Right atrium auricular region (tissue), 2 donors: ENCODE measurements around the gene WNK1. TPM values are rescaled to one million over a fixed set of nuclear protein-coding genes. Genes with fewer than 3 reads are reported as not detected.
A peak's percentile ranks its signal among the peaks of the same experiment; 100 is the strongest.

ENCODE experiments used
- DNase-seq: peaks from one replicate; pipeline ENCODE4 v3.0.0-alpha.2; 2019; ENCODE audit warnings: low spot score
- H3K27ac ChIP-seq, 2 donors: fragments of 200-600 bp; sonication (generic); 1 replicate in 1 of 2; 2 replicates in 1 of 2; pipeline ENCODE4 v1.5.1; 2016 to 2019
- H3K27me3 ChIP-seq, 2 donors: fragments of 200-600 bp; sonication (generic); one replicate each; pipeline versions ENCODE4 v1.5.1 to v1.6.0; 2017 to 2019
- H3K36me3 ChIP-seq: fragments of 200-600 bp; sonication (generic); one replicate; pipeline ENCODE4 v1.5.1; 2016
- H3K4me1 ChIP-seq, 2 donors: fragments of 200-600 bp; sonication (generic); one replicate each; pipeline versions ENCODE4 v1.5.1 to v1.6.0; 2017 to 2019
- H3K4me3 ChIP-seq, 2 donors: fragments of 200-600 bp; sonication (generic); 1 replicate in 1 of 2; 2 replicates in 1 of 2; pipeline ENCODE4 v1.5.1; 2017 to 2019; ENCODE audit warnings: mild to moderate bottlenecking in 1 of 2, moderate library complexity in 1 of 2
- H3K9me3 ChIP-seq, 2 donors: fragments of 200-600 bp; sonication (generic); one replicate each; pipeline ENCODE4 v1.5.1; 2019
- total RNA-seq, 2 donors: library from RNA; depleted of rRNA; stranded (reverse); fragments of >200 nt; gene quantifications; one replicate each; pipeline ENCODE4 v1.1.0, GENCODE V29; 2016
- TF ChIP-seq, protein P1 (sequence below), 2 donors: fragments of 200-600 bp; sonication (generic); IDR thresholded peaks; one replicate each; pipeline ENCODE4 v1.5.1; 2019; ENCODE audit warnings: antibody characterized with exemption in 2 of 2

Gene WNK1
- total RNA-seq, 2 donors from 2014 or later: 195 to 215 TPM

DNA sequence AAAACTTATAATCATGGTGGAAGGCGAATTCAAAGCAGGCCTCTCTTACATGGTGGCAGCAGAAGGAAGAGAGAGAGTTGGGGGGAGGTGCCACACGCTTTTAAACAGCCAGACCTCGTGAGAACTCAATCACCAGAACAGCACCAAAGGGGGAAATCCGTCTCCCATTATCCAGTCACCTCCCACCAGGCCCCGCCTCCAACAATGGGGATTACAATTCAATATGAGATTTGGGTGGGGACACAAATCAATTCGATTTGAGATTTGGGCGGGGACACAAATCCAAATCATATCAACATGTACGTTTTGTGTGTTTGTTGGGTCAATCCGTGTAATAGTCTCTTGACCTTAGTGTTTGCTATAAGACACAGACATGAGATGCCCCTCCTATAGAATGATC is 21.8 kb upstream of the WNK1 start:
- no peaks in the 10 kb centered on the region for H3K27me3 ChIP-seq
- no peak overlapping the region for H3K27ac ChIP-seq
- H3K4me3 ChIP-seq: no peak overlapping the region
- H3K9me3 ChIP-seq: no peaks in the 10 kb centered on the region
- TF ChIP-seq, protein P1, sequence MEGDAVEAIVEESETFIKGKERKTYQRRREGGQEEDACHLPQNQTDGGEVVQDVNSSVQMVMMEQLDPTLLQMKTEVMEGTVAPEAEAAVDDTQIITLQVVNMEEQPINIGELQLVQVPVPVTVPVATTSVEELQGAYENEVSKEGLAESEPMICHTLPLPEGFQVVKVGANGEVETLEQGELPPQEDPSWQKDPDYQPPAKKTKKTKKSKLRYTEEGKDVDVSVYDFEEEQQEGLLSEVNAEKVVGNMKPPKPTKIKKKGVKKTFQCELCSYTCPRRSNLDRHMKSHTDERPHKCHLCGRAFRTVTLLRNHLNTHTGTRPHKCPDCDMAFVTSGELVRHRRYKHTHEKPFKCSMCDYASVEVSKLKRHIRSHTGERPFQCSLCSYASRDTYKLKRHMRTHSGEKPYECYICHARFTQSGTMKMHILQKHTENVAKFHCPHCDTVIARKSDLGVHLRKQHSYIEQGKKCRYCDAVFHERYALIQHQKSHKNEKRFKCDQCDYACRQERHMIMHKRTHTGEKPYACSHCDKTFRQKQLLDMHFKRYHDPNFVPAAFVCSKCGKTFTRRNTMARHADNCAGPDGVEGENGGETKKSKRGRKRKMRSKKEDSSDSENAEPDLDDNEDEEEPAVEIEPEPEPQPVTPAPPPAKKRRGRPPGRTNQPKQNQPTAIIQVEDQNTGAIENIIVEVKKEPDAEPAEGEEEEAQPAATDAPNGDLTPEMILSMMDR (IDR thresholded peaks at IDR 0.05): no peak
- no peak for DNase-seq
- no peaks in the 10 kb centered on the region for H3K36me3 ChIP-seq
- peaks cover 0 to 10% of the 10 kb centered on the region in 2 donors for H3K4me1 ChIP-seq

DNA sequence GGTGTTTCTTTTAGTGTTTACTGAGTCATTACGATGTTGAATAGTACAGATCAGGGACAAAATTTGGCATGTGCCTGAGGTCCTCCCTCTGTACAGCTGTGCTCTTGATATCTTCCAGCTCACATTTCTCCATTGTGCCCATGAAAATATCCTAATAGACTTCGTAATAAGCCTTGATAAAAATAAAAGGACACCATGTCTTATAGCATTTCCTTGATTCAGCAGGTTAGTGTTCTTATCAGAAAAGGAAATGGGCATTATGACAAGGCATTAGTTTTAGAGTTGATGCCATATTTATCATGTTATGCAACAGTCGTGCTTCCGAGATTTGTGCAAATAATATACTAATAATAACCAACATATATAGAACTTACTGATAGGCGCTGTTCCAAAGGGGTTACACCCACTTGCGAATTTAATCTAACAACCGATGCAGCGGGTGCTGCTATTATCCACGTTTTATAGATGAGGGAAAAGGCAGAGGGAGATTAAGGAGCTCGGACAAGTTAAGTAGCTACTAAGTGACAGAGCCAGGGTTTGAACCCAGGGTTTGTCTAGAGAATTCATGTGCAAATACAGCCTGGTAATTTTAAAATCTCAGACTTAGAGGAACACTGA is 15.1 kb upstream of the WNK1 start:
- Histone ChIP-seq H3K27me3 (no peaks in the 10 kb centered on the region), H3K36me3 (no peaks in the 10 kb centered on the region), H3K9me3 (no peaks in the 10 kb centered on the region), H3K4me1 (peaks cover 0 to 21% of the 10 kb centered on the region in 2 donors), H3K4me3 (no peak overlapping the region), H3K27ac (peak overlapping the region; percentile 28 to 32)
- TF ChIP-seq, protein P1 (IDR thresholded peaks at IDR 0.05): no peak
- DNase-seq: no peak

DNA sequence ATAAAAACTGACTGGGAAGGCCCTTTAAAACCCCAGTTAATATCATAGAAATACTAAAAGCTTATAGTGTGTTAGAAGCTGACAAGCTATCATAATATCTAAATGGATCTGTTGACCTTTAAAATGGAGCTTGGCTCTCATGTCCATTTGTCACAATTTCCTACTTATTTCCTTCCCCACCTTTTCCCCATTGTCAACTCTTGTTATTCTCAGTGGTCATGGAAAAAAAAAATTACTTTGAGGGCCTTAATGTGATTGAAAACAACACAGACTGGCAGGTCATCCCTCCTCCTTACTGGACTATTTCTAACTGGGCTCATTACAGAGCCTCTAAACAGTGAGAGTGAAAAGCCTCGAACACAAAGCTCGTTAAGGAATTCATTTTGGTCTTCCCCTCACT is 13.7 kb upstream of the WNK1 start:
- Histone ChIP-seq H3K27ac (peak overlapping the region; percentile 27 to 49), H3K27me3 (no peaks in the 10 kb centered on the region), H3K4me1 (peaks cover 0 to 21% of the 10 kb centered on the region in 2 donors), H3K36me3 (no peaks in the 10 kb centered on the region), H3K4me3 (no peak overlapping the region), H3K9me3 (no peaks in the 10 kb centered on the region)
- DNase-seq: no peak
- TF ChIP-seq, protein P1 (IDR thresholded peaks at IDR 0.05): no peak

DNA sequence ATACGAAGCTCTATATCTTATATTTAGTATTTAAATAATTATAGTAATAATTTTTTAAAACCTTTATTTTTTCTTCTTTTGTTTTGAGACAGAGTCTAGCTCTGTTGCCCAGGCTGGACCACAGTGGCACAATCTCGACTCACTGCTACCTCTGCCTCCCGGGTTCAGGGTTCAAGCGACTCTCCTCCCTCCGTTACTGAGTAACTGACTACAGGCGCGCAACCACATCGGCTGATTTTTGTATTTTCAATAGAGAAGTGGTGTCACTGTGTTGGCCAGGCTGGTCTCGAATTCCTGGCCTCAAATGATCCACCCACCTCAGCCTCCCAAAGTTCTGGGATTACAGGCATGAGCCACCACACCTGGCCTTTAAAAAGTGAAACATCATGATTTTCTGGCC is 13.0 kb upstream of the WNK1 start:
- Histone ChIP-seq H3K4me1 (peaks cover 0 to 21% of the 10 kb centered on the region in 2 donors), H3K27me3 (no peaks in the 10 kb centered on the region), H3K27ac (peak overlapping the region; percentile 27 to 49), H3K4me3 (no peak overlapping the region), H3K9me3 (no peaks in the 10 kb centered on the region), H3K36me3 (no peaks in the 10 kb centered on the region)
- TF ChIP-seq, protein P1 (IDR thresholded peaks at IDR 0.05): no peak
- no peak for DNase-seq

DNA sequence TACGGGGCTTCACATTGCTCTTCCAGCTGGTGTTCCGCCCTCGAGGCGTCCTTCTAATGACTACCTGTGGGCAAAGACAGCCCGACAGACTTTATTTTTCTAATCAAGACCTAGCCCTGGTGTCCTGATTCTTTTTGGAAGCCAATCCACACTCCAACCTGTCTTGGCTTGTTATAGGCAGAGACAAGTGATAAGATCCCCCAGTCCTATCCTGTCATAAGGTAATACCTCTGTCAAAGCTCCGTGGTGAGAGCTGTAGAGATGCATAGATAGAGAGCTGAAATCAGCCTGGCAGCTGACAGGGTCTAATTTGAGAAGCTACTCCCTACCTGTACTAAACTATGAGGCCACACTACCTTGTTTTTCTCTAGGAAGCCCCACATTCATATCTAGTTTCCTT is 11.5 kb upstream of the WNK1 start:
- Histone ChIP-seq H3K27ac (no peak overlapping the region), H3K4me3 (no peak overlapping the region), H3K36me3 (no peaks in the 10 kb centered on the region), H3K9me3 (no peaks in the 10 kb centered on the region), H3K27me3 (no peaks in the 10 kb centered on the region), H3K4me1 (peaks cover 0 to 21% of the 10 kb centered on the region in 2 donors)
- TF ChIP-seq, protein P1 (IDR thresholded peaks at IDR 0.05): no peak
- no peak for DNase-seq

DNA sequence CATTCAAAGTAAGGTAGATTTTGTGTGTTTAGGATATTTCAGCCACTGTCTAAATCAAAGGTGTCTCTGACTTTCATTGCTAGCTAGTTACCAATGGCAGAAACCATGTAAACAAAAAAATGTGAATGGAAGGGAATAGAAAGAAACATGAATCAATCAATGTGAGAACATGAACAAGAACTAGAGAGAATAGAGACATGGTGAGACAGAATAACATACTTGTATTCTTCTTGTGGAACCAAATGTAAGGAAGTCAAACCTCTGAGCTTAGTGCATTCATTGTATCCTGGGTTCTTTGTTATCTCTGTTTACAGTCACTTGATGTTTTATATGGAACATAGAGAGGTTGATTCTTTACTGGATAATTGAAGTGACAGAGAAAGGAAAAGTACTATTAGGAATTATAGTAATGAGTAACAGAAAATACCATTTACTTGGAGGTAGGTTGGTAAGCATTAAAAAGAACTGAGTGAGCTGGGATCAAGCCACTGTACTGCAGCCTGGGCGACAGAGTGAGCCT is 2.6 kb upstream of the WNK1 start:
- no peak for DNase-seq
- no peaks in the 10 kb centered on the region for H3K36me3 ChIP-seq
- no peaks in the 10 kb centered on the region for H3K9me3 ChIP-seq
- no peaks in the 10 kb centered on the region for H3K27me3 ChIP-seq
- peak overlapping the region; percentile 99 for H3K27ac ChIP-seq
- no peak overlapping the region for H3K4me3 ChIP-seq
- H3K4me1 ChIP-seq: peaks cover 0 to 18% of the 10 kb centered on the region in 2 donors
- TF ChIP-seq, protein P1 (IDR thresholded peaks at IDR 0.05): no peak
